Uterus (tissue), 2 donors: ENCODE measurements around the gene FASN.

Experiments
- POLR2A ChIP-seq, 2 donors: fragments of 450-650 bp; IDR thresholded peaks; one replicate each; pipeline ENCODE4 v1.6.1; 2016; ENCODE audit warnings: antibody characterized with exemption in 2 of 2, mild to moderate bottlenecking in 1 of 2, moderate library complexity in 1 of 2
- TF ChIP-seq, protein P1 (sequence below), 4 experiments: fragments of 200-600 bp in 2 of 4; fragments of 450-650 bp in 2 of 4; sonication (generic) in 2 of 4; IDR thresholded peaks; one replicate each; pipeline ENCODE4 v1.5.1; 2016 to 2019; ENCODE audit warnings: antibody characterized with exemption in 4 of 4, mild to moderate bottlenecking in 2 of 4, moderate library complexity in 1 of 4

DNA sequence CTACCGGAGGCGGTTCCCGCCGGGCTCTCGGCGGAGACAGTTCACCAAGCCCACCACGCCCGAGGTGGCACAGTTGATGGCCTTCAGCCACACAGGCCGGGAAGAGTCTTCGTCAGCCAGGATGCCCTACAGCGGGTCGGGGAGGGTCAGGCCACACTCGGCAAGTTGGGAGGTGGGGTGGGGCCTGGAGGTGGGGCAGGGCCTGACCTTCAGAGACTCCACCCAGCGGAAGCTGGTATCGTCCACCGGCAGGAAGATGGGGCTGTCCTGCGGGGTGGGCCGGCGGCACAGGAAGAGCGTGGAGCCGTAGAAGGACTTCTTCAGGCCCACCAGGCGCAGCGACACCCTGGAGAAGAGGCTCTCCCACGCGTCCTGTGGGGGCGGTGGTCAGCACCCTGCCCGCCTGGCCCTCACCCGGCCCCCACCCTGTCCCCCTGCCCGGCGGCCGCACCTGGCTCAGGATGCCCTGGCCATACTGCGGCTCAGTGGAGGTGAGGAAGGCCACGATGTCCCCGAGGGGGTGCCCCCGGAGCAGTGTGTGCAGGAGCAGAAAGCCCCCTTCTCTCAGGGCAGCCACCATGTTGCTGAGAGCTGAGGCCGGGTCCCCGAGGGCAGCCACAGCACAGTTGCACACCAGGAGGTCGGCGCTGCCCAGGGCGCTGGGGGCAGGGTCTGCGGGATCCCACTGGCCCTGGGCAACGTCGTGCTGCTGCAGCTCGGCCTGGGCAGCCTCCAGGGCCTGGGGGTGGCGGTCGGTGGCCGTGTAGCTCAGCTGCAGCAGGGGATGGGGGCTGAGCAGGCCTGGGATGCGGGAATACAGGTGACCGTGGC, 12.8 kb downstream of the FASN start:
- TF ChIP-seq, protein P1, sequence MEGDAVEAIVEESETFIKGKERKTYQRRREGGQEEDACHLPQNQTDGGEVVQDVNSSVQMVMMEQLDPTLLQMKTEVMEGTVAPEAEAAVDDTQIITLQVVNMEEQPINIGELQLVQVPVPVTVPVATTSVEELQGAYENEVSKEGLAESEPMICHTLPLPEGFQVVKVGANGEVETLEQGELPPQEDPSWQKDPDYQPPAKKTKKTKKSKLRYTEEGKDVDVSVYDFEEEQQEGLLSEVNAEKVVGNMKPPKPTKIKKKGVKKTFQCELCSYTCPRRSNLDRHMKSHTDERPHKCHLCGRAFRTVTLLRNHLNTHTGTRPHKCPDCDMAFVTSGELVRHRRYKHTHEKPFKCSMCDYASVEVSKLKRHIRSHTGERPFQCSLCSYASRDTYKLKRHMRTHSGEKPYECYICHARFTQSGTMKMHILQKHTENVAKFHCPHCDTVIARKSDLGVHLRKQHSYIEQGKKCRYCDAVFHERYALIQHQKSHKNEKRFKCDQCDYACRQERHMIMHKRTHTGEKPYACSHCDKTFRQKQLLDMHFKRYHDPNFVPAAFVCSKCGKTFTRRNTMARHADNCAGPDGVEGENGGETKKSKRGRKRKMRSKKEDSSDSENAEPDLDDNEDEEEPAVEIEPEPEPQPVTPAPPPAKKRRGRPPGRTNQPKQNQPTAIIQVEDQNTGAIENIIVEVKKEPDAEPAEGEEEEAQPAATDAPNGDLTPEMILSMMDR (IDR thresholded peaks at IDR 0.05): no peak
- TF ChIP-seq POLR2A (IDR thresholded peaks at IDR 0.05): no peak
